Measurements from ENCODE around the gene ATPAF1. TPM values are rescaled to one million over a fixed set of nuclear protein-coding genes. Genes with fewer than 3 reads are reported as not detected.
A peak's percentile ranks its signal among the peaks of the same experiment; 100 is the strongest.

The ATPAF1 gene
- total RNA-seq, 1 donor from 2014 or later = 24.5 TPM

- H3K9me3 Mint-ChIP-seq = no peaks in the 10 kb centered on the region
- DNase-seq = no peak
- no peak overlapping the region for H3K4me3 Mint-ChIP-seq
- H3K27ac Mint-ChIP-seq = peak overlapping the region; percentile 69
- CTCF ChIA-PET = no interaction called here
- peaks cover 15% of the 10 kb centered on the region for H3K4me1 Mint-ChIP-seq
- intact Hi-C loops (cut with micrococcal nuclease) = no loop called here
- no peaks in the 10 kb centered on the region for H3K27me3 Mint-ChIP-seq
- ATAC-seq (ENCODE audit: low read depth) = no peak
- POLR2A ChIA-PET = no interaction called here
- no peak for TF ChIP-seq CTCF (IDR thresholded peaks at IDR 0.05)
- peaks cover 76% of the 10 kb centered on the region for H3K36me3 Mint-ChIP-seq (ENCODE audit: low read depth)
These were observed 8.4 kb upstream of the ATPAF1 start for GRCh38 chr1:46676531-46676930.

GRCh38 chr1:46675549-46676314 lies 7.6 kb upstream of the ATPAF1 start:
- Mint-ChIP-seq H3K9me3 (no peaks in the 10 kb centered on the region), H3K27ac (peak overlapping the region; percentile 69), H3K4me1 (peaks cover 15% of the 10 kb centered on the region), H3K36me3 (ENCODE audit: low read depth) (peaks cover 69% of the 10 kb centered on the region), H3K4me3 (no peak overlapping the region), H3K27me3 (no peaks in the 10 kb centered on the region)
- POLR2A ChIA-PET = no interaction called here
- CTCF ChIA-PET = interaction anchor here (1.3 kb wide), 1 partner anchor 49 kb away, joined by 3 read pairs; no protein-coding TSS in a partner anchor
- intact Hi-C loops (cut with micrococcal nuclease) = no loop called here
- ATAC-seq (ENCODE audit: low read depth) = no peak
- no peak for DNase-seq
- TF ChIP-seq CTCF (IDR thresholded peaks at IDR 0.05) = no peak

- no peak for ATAC-seq (ENCODE audit: low read depth)
- Mint-ChIP-seq H3K9me3 (no peaks in the 10 kb centered on the region), H3K27me3 (no peaks in the 10 kb centered on the region), H3K27ac (no peak overlapping the region), H3K4me3 (no peak overlapping the region), H3K4me1 (peaks cover 15% of the 10 kb centered on the region), H3K36me3 (ENCODE audit: low read depth) (peaks cover 55% of the 10 kb centered on the region)
- intact Hi-C loops (cut with micrococcal nuclease) = no loop called here
- ChIA-PET POLR2A (interaction anchor here (1.1 kb wide), 1 partner anchor 69 kb away, joined by 4 read pairs; the partner anchor contains the start of gene MKNK1), CTCF (no interaction called here)
- no peak for DNase-seq
- TF ChIP-seq CTCF (IDR thresholded peaks at IDR 0.05) = no peak
These were observed 5.6 kb upstream of the ATPAF1 start for GRCh38 chr1:46673749-46674182.

- H3K4me3 Mint-ChIP-seq = no peak overlapping the region
- peaks cover 45% of the 10 kb centered on the region for H3K36me3 Mint-ChIP-seq (ENCODE audit: low read depth)
- no peaks in the 10 kb centered on the region for H3K9me3 Mint-ChIP-seq
- H3K27ac Mint-ChIP-seq = no peak overlapping the region
- ChIA-PET CTCF (no interaction called here), POLR2A (interaction anchor here (0.8 kb wide), 1 partner anchor 46 kb away, joined by 3 read pairs; the partner anchor contains the start of gene EFCAB14)
- intact Hi-C loops (cut with micrococcal nuclease) = no loop called here
- ATAC-seq (ENCODE audit: low read depth) (no peak), DNase-seq (no peak)
- H3K27me3 Mint-ChIP-seq = no peaks in the 10 kb centered on the region
- no peak for TF ChIP-seq CTCF (IDR thresholded peaks at IDR 0.05)
- H3K4me1 Mint-ChIP-seq = peaks cover 16% of the 10 kb centered on the region
These were observed 4.5 kb upstream of the ATPAF1 start for GRCh38 chr1:46672696-46673095.

- DNase-seq = no peak
- no peaks in the 10 kb centered on the region for H3K9me3 Mint-ChIP-seq
- H3K4me1 Mint-ChIP-seq = peaks cover 26% of the 10 kb centered on the region
- no peak within 1 kb of the TSS for H3K4me3 Mint-ChIP-seq
- no peak for ATAC-seq (ENCODE audit: low read depth)
- H3K36me3 Mint-ChIP-seq (ENCODE audit: low read depth) = peaks cover 34% of the 10 kb centered on the region
- intact Hi-C loops (cut with micrococcal nuclease) = no loop called here
- no peak for TF ChIP-seq CTCF (IDR thresholded peaks at IDR 0.05)
- POLR2A ChIA-PET = no interaction called here
- H3K27ac Mint-ChIP-seq = no peak within 1 kb of the TSS
- no peaks in the 10 kb centered on the region for H3K27me3 Mint-ChIP-seq
- CTCF ChIA-PET = no interaction called here
These were observed 3.4 kb upstream of the ATPAF1 start, which contains the start of gene TEX38 for GRCh38 chr1:46671554-46671953. TEX38 (plus strand) TSS chr1:46671854; CDS start chr1:46671935, 81 bp downstream.

Measured in activated B cell treated with CpG ODN at 0.5 μM for 24 hours (primary cell).